Measurements from ENCODE around the gene PGM1.

The PGM1 gene

DNA sequence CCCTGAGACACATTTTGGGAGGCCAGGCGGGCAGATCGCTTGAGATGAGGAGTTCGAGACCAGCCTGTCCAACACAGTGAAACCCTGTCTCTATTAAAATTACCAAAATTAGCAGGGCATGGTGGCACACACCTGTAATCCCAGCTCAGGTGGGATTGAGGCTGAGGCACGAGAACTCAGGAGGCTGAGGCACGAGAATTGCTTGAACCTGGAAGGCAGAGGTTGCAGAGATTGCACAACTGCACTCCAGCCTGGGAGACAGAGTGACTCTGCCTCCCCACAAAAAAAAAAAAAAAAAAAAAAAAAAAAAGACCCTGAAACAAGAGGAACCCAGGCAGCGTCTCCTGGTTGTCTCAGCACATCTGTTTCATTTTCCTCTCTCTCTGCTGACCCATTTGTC, 24.2 kb downstream of the PGM1 start:
- Histone ChIP-seq H3K9me3 (ENCODE audit: severe bottlenecking) (no peaks in the 10 kb centered on the region), H3K4me1 (ENCODE audit: insufficient read depth, poor library complexity, severe bottlenecking) (no peaks in the 10 kb centered on the region), H3K27ac (ENCODE audit: poor library complexity, severe bottlenecking) (no peak overlapping the region), H3K4me3 (ENCODE audit: severe bottlenecking) (no peak overlapping the region), H3K27me3 (ENCODE audit: insufficient read depth, poor library complexity, severe bottlenecking) (no peaks in the 10 kb centered on the region), H3K36me3 (ENCODE audit: low read depth) (peaks cover 6% of the 10 kb centered on the region; the same call in 1 of the 2 replicates)
- TF ChIP-seq, protein P1, sequence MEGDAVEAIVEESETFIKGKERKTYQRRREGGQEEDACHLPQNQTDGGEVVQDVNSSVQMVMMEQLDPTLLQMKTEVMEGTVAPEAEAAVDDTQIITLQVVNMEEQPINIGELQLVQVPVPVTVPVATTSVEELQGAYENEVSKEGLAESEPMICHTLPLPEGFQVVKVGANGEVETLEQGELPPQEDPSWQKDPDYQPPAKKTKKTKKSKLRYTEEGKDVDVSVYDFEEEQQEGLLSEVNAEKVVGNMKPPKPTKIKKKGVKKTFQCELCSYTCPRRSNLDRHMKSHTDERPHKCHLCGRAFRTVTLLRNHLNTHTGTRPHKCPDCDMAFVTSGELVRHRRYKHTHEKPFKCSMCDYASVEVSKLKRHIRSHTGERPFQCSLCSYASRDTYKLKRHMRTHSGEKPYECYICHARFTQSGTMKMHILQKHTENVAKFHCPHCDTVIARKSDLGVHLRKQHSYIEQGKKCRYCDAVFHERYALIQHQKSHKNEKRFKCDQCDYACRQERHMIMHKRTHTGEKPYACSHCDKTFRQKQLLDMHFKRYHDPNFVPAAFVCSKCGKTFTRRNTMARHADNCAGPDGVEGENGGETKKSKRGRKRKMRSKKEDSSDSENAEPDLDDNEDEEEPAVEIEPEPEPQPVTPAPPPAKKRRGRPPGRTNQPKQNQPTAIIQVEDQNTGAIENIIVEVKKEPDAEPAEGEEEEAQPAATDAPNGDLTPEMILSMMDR (IDR thresholded peaks at IDR 0.05; ENCODE audit: poor library complexity, severe bottlenecking) = no peak
- ATAC-seq (ENCODE audit: low read depth) = no peak
- DNase-seq (ENCODE audit: low spot score) = no peak

DNA sequence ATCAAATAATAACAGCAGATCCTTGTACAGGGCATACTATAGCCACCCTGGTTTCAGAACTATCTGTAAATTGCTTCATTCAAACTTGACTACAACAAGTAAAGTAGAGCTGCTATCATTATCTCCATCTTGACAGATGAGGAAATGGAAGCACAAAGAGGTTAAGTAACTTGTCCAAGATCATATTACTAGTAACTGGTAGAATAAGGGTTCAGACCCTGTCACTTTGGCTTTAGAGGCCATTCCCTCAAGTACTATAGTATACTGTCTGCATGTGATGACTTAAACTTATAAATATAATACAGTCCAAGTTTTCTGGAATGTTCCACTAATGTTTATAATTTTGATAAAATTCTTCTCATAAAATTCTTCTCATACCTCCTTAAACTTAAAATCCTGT, 24.8 kb downstream of the PGM1 start:
- Histone ChIP-seq H3K36me3 (ENCODE audit: low read depth) (peaks cover 6% of the 10 kb centered on the region; the same call in 1 of the 2 replicates), H3K4me3 (ENCODE audit: severe bottlenecking) (no peak overlapping the region), H3K27me3 (ENCODE audit: insufficient read depth, poor library complexity, severe bottlenecking) (no peaks in the 10 kb centered on the region), H3K4me1 (ENCODE audit: insufficient read depth, poor library complexity, severe bottlenecking) (no peaks in the 10 kb centered on the region), H3K27ac (ENCODE audit: poor library complexity, severe bottlenecking) (no peak overlapping the region), H3K9me3 (ENCODE audit: severe bottlenecking) (no peaks in the 10 kb centered on the region)
- ATAC-seq (ENCODE audit: low read depth) (no peak), DNase-seq (ENCODE audit: low spot score) (no peak)
- TF ChIP-seq, protein P1 (IDR thresholded peaks at IDR 0.05; ENCODE audit: poor library complexity, severe bottlenecking) = no peak

DNA sequence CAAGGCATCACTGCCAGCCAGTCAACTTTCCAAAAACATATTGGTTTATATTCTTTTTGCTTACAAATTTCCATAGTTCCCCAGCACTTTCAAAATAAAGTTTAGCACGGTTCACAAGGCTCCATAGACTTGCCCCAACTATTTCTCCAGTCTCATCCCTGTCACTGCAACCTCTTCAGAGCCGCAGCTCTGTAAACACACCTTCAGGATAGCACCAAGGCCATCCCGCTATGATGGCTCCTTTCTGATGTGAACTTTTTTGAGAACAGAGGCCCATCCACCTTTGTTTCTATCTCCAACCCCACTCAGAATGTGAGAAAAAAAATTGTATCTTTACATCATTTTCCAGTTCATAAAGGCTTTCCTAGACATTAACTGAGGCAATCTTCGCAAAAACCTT, 26.3 kb downstream of the PGM1 start:
- Histone ChIP-seq H3K27ac (ENCODE audit: poor library complexity, severe bottlenecking) (no peak overlapping the region), H3K4me3 (ENCODE audit: severe bottlenecking) (no peak overlapping the region), H3K36me3 (ENCODE audit: low read depth) (peaks cover 6% of the 10 kb centered on the region; the same call in 1 of the 2 replicates), H3K4me1 (ENCODE audit: insufficient read depth, poor library complexity, severe bottlenecking) (no peaks in the 10 kb centered on the region), H3K9me3 (ENCODE audit: severe bottlenecking) (no peaks in the 10 kb centered on the region), H3K27me3 (ENCODE audit: insufficient read depth, poor library complexity, severe bottlenecking) (no peaks in the 10 kb centered on the region)
- no peak for DNase-seq (ENCODE audit: low spot score)
- TF ChIP-seq, protein P1 (IDR thresholded peaks at IDR 0.05; ENCODE audit: poor library complexity, severe bottlenecking) = no peak
- no peak for ATAC-seq (ENCODE audit: low read depth)

DNA sequence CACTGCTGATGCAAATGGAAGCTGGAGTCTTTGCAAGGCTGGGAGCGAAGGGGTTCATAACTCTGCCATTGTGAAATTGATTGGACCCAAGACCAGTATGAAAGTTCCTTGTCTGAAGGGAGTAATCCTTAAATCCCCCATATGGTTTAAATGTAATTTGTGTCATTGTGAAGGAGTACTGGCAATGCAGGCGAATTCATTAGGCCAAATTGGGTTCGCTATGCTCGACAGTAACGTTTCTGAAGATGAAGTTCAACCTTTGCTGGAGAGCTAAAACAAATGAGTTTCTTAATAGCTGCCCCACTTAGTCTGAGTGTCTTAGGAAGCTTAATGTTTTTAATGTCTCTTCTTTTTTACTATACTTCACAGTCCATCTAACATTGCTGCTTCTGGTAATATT, 27.5 kb downstream of the PGM1 start:
- Histone ChIP-seq H3K36me3 (ENCODE audit: low read depth) (peaks cover 6% of the 10 kb centered on the region; the same call in 1 of the 2 replicates), H3K27me3 (ENCODE audit: insufficient read depth, poor library complexity, severe bottlenecking) (no peaks in the 10 kb centered on the region), H3K4me3 (ENCODE audit: severe bottlenecking) (no peak overlapping the region), H3K4me1 (ENCODE audit: insufficient read depth, poor library complexity, severe bottlenecking) (peaks cover 7% of the 10 kb centered on the region), H3K27ac (ENCODE audit: poor library complexity, severe bottlenecking) (no peak overlapping the region), H3K9me3 (ENCODE audit: severe bottlenecking) (no peaks in the 10 kb centered on the region)
- ATAC-seq (ENCODE audit: low read depth) = no peak
- TF ChIP-seq, protein P1 (IDR thresholded peaks at IDR 0.05; ENCODE audit: poor library complexity, severe bottlenecking) = no peak
- DNase-seq (ENCODE audit: low spot score) = no peak

DNA sequence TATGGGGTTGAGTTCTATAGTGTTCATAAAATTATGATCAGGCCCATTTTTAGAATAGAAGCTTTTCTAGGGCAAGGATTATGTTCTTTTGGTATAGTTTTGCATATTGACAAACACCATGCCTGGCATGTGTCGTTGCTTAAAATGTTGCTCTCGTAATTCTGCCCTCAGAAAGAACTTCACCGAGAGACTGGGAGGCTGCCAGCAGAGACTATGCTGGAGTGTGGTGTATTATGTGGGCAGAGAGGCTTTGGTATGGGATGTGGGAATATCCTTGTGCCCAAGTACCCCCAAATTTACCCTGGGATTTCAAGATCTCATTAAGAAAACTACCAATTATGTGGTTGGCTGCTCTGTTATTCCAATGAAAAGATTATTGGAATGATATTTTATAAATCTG, 27.9 kb downstream of the PGM1 start:
- TF ChIP-seq, protein P1 (IDR thresholded peaks at IDR 0.05; ENCODE audit: poor library complexity, severe bottlenecking) = no peak
- Histone ChIP-seq H3K9me3 (ENCODE audit: severe bottlenecking) (no peaks in the 10 kb centered on the region), H3K27ac (ENCODE audit: poor library complexity, severe bottlenecking) (no peak overlapping the region), H3K36me3 (ENCODE audit: low read depth) (peaks cover 6% of the 10 kb centered on the region; the same call in 1 of the 2 replicates), H3K4me3 (ENCODE audit: severe bottlenecking) (no peak overlapping the region), H3K4me1 (ENCODE audit: insufficient read depth, poor library complexity, severe bottlenecking) (peaks cover 7% of the 10 kb centered on the region), H3K27me3 (ENCODE audit: insufficient read depth, poor library complexity, severe bottlenecking) (no peaks in the 10 kb centered on the region)
- DNase-seq (ENCODE audit: low spot score) (no peak), ATAC-seq (ENCODE audit: low read depth) (no peak)

Data from RWPE2 (cell line).